ENCODE results near the gene GGT1. TPM values are rescaled to one million over a fixed set of nuclear protein-coding genes. Genes with fewer than 3 reads are reported as not detected.
"Not testable (repeated sequence)": the region's sequence is repeated elsewhere in the genome, so short reads cannot be mapped to it uniquely, and the experiment has no call there.

The GGT1 gene
- total RNA-seq, 2 experiments from 2014 or later, result 40.5 to 42.0 TPM

DNA sequence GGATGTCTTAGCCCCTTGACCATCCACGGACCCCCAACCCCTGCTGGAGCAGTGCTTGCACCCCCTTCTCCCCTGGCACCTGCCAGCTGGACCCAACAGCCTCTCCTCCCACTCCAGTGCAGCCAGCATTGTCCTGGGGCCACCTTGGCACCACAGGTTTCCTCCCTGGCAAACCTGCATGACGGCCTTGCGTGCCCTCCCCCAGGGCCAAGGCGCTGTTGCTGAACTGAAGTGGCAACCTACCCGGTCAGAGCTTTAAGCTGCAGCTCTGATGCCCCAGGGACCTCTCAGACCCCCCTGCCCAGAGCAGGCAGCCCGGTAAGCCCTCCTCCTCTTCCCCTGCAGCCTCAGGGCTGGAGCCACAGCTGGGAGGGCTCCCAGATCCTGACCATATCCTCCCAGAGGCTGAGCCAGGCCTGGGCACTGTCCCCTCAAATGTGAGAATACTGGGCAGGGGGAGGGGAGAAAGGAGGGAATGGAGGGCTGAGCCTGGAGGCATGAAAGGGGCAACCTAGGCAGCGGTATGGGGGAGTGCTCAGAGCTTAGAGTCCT lies 8.3 kb upstream of the GGT1 start:
- ChIA-PET POLR2A (no interaction called here), CTCF (no interaction called here)

DNA sequence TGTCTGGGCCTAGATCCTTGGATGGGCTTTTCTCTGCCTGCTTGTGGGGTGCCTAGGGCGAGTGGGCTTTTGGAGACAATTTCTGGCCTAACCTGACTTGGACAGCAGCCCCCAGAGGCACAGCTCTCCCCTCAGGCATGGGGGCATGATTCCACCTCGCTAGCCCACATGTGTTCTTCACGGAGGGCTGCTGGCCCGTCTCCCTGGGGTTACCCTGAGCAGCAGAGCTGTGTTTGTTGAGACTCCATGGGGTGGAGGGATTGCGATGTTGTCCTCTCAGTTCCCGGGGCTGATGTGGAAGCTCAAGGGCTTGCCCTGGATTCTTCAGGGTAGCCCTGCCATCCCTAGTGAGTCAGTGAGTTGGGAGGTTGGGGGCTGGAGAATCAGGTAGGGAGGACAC lies 7.8 kb upstream of the GGT1 start:
- ChIA-PET POLR2A (no interaction called here), CTCF (no interaction called here)

DNA sequence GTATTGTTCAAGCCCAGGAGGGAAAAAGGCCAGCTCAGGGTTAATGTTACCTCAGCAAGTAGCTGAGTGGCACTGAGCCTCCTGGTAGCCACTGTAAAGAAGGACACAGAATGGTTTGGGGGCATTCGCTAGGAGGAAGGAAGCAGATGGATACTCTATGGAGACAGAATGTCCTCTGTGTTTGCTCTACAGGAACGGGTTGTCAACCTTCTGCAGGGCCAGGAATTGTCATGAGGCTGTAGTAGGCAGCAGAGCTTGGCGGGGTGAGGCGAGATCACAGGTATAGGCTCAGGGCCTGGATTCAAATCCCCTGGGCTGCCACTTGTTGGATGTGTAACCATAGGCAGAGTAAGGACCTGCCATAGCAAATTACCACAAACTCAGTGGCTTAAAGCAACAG lies 7.1 kb upstream of the GGT1 start:
- CTCF ChIA-PET, result no interaction called here
- POLR2A ChIA-PET, result interaction anchor here (0.6 kb wide), 1 partner anchor 35 kb away, joined by 3 read pairs; no protein-coding TSS in a partner anchor

DNA sequence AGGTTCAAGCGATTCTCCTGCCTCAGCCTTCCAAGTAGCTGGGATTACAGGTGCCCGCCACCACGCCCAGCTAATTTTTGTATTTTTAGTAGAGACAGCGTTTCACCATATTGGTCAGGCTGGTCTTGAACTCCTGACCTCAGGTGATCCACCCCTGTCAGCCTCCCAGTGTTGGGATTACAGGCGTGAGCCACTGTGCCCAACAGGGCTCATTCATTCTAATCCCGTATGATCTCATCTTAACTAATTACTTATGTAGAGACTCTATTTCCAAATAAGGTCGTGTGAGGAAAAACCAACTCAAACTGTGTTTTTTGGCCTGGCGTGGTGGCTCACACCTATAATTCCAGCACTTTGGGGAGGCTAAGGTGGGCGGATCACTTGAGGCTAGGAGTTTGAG lies 5.9 kb upstream of the GGT1 start:
- CTCF ChIA-PET, result interaction anchor here (1.0 to 1.5 kb wide), 2 partner anchors 32 to 175 kb away, joined by 3 to 5 read pairs; no protein-coding TSS in a partner anchor
- POLR2A ChIA-PET, result not testable (repeated sequence)

DNA sequence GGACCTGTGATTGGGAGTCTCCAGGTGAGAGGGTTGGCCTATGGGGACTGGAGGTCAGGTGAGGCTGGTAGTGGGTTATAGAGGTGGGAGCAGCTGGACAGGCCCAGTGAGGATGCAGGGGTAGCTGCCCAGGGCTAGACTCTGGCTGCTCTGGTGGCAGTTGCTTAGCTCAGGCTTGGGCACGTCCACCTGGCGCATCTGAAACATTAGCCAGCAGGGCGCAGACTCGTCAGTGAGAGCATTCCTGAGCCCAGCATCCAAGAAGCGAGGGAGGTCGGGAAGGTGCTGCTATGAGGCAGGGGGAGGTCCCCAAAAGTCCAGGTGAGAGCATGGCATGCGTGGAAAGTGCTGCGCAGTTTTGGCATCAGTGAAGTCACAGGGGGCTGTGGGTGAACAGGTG lies 3.5 kb upstream of the GGT1 start:
- ChIA-PET POLR2A (no interaction called here), CTCF (no interaction called here)

DNA sequence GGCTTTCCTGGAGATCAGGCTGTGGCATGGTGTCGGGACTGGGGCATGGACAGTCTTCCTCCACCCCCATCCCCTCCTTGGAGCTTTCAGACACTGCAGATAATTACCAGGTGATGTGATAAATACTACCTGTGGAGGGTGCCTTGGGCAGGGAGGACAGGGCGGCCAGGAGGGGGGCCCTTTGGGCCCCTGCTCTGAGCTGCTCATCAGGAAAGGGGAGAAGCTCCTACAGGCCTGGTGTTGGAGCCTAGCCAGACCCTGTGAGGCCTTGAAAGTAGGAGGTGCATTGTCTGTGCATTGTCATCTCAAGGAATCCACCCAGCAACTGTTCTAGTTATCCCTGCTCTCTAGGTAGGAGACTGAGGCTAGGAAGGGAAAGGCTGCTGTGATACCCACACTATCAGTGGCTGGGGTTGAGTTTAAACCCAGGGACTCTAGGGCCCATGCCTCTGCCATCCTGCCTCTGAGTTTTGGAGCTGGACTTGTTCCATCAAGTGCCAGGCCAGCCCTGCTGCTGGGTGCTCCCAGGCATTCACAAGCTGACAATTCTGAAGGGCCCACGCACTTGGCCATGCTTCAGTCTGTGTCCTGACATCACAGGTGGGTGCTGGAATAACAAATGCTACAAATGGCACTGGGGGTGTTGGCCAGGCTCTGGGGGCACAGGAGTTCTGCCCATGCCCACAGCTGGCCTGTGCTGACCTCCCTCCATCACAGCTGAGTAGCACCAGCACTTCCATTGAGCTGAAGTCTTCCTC lies 2.9 kb upstream of the GGT1 start:
- POLR2A ChIA-PET, CTCF ChIA-PET: not testable (repeated sequence)

DNA sequence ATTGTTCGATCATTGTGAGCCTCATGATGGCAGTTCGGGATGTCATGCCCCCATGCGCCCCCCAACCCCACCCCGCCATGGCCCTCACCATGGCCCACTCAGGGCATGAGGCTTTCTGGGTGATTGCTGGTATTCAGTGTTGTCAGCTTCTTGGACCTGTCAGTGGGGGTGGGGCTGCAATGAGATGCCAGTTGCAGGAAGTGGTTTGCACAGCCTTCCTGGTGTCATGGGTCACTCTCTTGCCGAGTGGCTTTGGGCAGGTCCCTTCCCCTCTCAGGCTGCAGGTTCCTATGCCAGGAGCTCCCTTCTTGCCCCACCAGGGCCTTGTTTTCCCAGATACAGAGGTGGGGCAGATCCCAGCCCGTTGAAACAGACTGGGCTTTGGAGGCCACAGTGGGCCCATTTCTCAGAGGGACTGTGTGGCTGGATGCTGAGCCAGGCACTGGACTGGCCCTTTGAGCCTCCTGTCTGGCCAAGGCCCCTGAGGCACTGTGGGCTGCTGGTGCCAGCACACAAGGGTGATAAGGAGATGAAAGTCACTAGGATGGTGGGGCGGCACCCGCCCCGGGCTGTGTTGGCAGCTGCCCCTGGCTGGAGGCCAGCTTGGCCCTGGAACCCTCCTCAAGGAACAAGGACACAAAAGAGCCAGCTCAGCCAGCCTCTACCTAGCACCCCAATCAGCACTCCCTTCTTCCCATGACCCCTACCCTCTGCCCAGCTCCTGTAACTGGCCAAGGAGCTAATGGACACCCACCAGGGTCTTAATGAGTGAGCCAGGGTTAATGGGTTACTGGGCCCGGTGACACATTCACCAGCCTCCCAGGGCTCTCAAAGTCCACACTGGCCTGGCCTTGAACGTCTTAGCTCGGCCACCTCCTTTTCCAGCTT lies 1.5 kb upstream of the GGT1 start:
- CTCF ChIA-PET, result no interaction called here
- POLR2A ChIA-PET, result no interaction called here

DNA sequence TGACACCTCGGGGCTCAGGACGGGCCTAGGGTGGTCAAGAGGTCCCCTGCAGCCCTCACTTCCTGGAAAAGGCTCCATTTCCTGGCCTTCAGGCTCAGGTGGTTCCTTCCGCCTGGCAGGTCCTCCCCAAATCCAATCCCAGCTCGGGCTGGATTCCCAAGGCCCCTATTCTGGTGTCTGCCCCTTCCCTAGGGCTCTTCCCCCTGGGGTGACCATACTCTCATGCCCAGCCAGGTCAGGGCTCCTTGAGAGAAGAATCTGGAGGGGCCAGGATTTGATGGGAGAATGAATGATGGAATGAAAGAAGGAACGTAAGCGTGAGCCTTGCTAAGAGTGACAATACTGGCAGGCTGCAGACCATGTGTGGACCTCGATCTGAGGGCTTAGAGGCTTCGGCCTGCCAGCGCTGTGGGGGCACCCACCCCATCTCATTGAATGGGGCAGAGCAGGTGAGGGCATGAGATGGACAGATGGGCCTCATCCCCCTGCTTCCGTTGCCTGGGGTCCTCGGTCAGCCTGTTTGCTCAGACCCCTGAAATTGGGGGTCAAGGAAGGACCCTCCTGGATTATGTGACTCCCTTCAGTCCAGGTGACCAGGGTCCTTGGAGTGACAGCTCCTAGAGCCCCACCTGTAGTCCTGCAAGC lies 766 bp upstream of the GGT1 start:
- POLR2A ChIA-PET, CTCF ChIA-PET: not testable (repeated sequence)

DNA sequence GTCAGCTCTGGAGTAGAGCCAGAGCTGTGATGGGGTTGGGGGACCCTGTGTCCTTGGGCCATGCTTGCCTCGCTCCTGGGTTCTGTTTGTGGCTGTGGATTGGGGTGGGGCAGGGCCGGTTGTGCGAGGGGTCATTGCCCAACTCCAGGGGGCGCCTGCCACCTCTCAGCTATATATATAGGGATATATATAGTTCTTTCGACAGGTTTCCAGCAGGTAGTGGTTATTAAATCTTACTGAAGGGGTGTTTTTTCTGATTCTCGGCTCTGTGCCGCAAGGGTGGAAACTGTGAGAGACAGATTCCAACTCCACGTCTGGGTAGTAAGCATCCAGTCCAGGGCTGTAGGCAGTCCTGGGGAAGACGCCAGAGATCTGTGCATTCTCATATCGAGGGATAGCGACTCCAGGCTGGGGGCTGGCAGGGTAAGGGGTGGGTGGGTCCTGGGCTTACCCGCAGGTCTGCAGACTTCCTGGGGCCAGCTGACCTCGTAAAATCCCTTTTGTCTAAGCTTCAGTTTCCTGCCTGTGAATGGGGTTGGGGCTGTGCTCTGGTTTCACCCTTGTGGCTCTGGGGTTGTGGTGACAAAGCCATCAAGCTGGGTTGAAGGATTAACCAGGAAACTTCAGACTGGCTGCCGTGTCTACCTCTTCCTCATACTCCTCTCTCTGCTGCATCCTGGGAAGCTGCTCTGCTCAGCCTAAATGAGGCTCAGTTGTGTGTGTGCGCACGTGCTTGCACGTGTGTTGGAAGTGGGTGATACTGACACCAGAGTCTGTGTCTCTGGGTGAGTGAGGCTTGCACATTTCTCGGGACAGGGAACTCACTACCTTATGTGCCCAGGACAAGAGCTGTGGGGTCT lies 1.0 kb downstream of the GGT1 start:
- CTCF ChIA-PET, POLR2A ChIA-PET: not testable (repeated sequence)

DNA sequence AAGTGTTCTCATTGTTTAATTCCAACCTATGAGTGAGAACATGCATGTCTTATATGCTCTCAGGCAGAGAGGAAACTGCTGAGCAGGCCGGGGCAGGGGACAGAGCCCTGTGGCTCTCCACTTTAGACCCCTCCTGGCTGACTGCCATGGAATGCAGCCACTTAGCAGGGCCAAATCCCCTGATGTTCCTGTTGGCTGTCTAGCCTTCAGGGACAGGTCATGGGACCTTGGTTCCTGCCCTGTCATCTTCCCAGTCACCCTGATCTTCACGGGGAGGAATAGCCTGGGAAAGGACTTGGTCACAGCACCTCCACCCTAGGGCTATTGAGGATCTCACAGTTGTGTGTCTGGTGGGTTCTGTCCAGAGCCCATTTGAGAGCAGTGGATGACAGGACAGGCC lies 3.3 kb downstream of the GGT1 start:
- CTCF ChIA-PET, POLR2A ChIA-PET: not testable (repeated sequence)

DNA sequence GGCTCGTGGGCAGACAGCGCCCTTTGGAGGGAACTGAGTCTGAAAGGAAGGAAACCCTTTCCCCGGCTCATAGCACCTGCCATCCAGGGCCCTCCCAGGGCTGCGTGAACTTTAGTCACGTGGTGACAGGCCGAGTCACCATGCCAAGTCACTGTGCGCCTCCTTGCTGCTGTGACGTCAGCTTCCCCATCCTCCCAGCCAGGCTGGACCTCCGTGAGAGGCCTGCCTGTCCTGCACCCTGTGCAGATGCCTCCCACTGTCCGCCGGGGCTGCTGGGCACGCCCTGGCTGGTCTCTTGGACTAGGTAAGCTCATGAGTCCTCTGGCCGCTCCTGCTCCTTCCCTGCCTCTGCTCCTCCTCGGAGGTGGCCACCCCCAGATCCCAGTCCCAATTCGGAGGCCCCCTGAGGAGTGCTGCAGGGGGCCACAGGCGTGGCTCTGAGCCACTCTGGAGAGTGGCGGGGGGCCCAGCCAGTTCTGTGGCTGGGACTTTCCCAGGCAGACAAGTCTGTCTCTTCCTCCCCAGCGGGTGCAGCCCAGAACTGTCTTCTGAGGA lies 4.5 kb downstream of the GGT1 start:
- CTCF ChIA-PET, POLR2A ChIA-PET: not testable (repeated sequence)

DNA sequence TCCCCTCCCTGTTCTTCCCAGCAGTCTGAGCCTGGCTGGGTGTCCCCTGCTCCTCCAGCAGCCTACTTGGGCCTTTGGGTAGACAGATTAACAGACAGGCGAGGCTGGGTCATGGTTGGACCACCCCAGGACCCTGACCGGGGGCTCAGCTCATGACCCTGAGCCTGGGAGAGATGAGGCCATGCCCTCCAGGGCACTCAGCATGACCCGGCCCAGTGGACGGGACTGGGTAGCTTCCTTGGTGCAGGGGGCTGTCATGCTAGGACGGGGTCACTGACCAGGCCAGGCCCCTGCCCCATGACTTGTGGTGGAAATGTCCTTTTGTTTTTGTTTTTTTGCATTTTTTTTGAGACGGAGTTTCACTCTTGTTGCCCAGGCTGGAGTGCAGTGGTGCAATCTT lies 5.3 kb downstream of the GGT1 start:
- POLR2A ChIA-PET, CTCF ChIA-PET: not testable (repeated sequence)

DNA sequence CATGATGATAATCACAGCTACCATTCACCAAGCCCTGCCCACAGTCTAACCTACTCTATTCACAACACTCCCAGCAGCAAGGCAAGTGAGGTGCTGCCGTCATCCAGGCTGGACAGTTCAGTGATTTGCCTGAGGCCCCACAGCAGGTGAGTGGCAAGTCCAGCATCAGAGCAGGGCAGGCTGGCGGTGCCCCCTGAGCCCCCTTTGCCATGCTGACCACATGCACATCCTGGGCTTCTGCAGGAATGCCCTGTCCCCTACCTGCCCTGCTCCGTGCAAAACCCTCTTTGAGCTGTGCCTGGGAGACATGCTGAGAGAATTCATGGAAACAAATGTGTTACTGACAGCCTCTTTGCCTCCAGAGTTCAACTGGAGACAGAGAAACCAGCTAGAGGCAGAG lies 6.9 kb downstream of the GGT1 start:
- CTCF ChIA-PET, POLR2A ChIA-PET: not testable (repeated sequence)

DNA sequence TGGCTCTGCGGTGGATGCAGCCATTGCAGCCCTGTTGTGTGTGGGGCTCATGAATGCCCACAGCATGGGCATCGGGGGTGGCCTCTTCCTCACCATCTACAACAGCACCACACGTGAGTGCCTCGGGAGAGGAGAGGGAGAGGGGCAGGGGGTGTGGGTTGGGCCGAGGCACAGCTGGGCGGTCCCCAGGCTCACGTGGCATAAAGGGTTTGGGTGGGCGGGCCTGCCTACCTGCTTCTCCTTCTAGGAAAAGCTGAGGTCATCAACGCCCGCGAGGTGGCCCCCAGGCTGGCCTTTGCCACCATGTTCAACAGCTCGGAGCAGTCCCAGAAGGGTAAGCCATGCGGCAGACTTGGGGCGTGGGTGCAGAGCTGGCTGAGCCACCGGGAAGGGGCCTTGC lies 11.8 kb downstream of the GGT1 start:
- CTCF ChIA-PET, result not testable (repeated sequence)

DNA sequence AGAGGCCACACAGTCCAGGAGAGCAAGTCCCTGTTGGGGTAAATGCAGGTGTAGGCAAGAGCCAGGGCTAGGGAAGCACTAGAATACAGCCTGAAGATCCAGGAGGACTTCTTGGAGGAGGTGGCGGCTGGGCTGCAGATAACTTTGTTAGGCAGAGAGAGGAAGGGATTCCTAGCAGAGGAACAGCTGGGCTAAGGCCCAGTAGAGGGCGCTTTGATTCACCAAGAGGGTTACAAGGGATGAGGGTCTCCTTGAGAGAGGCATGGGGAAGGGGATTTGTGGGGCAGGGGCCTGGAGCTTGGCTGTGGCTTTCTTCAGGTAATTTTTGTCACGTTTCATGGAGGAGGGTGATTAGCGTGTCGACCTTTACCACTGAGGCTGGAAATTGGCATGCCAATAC lies 18.3 kb downstream of the GGT1 start:
- POLR2A ChIA-PET, result not testable (repeated sequence)

More for the DNA sequence above, 11.8 kb downstream of the GGT1 start:
- POLR2A ChIA-PET, result not testable (repeated sequence)

DNA sequence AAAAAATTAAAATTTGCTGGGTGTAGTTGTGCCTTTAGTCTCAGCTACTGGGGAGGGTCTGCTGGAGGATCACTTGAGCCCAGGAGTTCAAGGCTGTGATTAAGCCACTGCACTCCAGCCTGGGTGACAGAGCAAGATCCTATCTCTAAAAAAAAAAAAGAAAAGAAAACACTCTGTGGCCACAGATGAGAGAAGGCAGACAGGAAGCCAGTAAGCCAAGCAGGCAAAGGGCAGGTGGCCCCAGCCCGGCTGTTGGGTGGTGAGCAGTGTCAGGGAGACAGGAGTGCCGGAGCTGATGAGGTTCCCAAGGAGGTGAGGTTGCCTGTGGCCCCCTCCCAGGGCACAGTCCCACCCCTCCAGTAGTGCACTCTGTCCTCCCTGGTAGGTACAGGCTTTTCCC lies 19.6 kb downstream of the GGT1 start:
- POLR2A ChIA-PET, result interaction anchor here (0.7 kb wide), 1 partner anchor 190 kb away, joined by 3 read pairs; no protein-coding TSS in a partner anchor
- CTCF ChIA-PET, result not testable (repeated sequence)

More for the DNA sequence above, 18.3 kb downstream of the GGT1 start:
- CTCF ChIA-PET, result not testable (repeated sequence)

DNA sequence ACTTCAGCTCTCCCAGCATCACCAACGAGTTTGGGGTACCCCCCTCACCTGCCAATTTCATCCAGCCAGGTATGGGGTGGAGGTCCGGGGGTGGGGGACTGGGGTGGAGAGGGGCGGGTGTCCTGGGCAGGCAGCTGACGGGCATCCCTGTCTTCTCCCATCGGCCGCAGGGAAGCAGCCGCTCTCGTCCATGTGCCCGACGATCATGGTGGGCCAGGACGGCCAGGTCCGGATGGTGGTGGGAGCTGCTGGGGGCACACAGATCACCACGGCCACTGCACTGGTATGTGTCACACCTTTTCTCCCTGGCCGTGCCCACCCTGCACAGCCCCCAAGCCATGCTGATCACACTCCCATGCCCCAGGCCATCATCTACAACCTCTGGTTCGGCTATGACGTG lies 24.9 kb downstream of the GGT1 start:
- POLR2A ChIA-PET, CTCF ChIA-PET: not testable (repeated sequence)

DNA sequence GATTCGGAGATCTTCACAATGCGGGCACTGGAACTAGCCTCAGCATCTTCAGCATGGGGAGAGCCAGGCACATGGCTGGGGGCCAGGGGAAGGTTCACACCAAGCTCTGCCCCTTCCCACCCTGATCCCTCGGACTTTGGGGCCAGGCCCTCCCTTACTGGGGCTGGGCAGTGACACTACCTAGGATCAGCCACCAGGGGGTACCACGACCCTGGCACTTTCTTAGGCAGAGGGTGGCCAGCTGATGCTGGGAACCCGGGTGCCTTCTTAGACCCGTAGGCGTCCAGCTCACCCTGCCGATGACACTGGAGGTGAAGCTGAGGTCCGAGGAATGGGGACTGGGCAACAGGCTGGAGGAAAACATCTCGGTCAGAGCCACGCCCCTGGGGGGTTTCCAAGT lies 26.1 kb downstream of the GGT1 start:
- CTCF ChIA-PET, POLR2A ChIA-PET: not testable (repeated sequence)

DNA sequence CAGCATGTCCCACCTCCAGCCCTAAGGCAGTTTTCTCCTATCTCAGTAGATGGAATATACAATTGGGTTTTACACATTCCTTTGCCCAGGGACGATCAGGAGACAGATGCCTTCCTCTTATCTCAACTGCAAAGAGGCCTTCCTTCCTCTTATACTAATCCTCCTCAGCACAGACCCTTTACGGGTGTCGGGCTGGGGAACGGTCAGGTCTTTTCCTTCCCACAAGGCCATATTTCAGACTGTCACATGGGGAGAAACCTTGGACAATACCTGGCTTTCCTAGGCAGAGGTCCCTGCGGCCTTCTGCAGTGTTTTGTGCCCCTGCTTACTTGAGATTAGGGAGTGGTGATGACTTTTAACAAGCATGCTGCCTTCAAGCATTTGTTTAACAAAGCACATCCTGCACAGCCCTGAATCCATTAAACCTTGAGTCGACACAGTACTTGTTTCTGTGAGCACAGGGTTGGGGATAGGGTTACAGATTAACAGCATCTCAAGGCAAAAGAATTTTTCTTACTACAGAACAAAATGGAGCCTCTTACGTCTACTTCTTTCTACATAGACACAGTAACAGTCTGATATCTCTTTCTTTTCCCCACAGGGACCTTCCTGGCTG lies 27.9 kb downstream of the GGT1 start:
- CTCF ChIA-PET, POLR2A ChIA-PET: not testable (repeated sequence)

Data from activated CD8-positive, alpha-beta memory T cell treated with anti-CD3 and anti-CD28 coated beads for 36 hours (primary cell).